RWPE1 (cell line): Measurements from ENCODE around the gene MYH14.

Source experiments
- CTCF ChIA-PET: fragments of 350-600 bp; sonication (Branson Sonifier 250); formaldehyde crosslinking; extraction: SDS; loops from one replicate; lab custom pipeline; 2021; lab: Yijun Ruan, JAX
- POLR2A ChIA-PET: fragments of 400-600 bp; formaldehyde crosslinking; extraction: SDS; loops from one replicate; lab custom pipeline; 2020; ENCODE audit warnings: antibody characterized with exemption; ENCODE audit not compliant: low non-redundant PET; lab: Yijun Ruan, JAX
- DNase-seq: peaks from one replicate; pipeline ENCODE4 v3.0.0; 2012; ENCODE audit warnings: low spot score
- H3K27ac ChIP-seq: fragments of 450-650 bp; 2 replicates; pipeline ENCODE4 v1.5.1; 2017
- CTCF ChIP-seq: fragments of 450-650 bp; conservative IDR thresholded peaks from 2 replicates; pipeline ENCODE4 v1.5.1; 2017; ENCODE audit warnings: low read depth, mild to moderate bottlenecking

The MYH14 gene

GRCh38 chr19:50204811-50205675 lies 1.6 kb downstream of the MYH14 start:
- TF ChIP-seq CTCF, result no peak

GRCh38 chr19:50205681-50206138 lies 2.3 kb downstream of the MYH14 start:
- ChIA-PET POLR2A (interaction anchor here (1.0 kb wide), 1 partner anchor 22 kb away, joined by 4 read pairs; no protein-coding TSS in a partner anchor), CTCF (interaction anchor here (0.8 kb wide), 1 partner anchor 122 kb away, joined by 4 read pairs; no protein-coding TSS in a partner anchor)
- DNase-seq, result no peak
- H3K27ac ChIP-seq, result no peak overlapping the region
- no peak for TF ChIP-seq CTCF

More at GRCh38 chr19:50204811-50205675, 1.6 kb downstream of the MYH14 start:
- CTCF ChIA-PET, result interaction anchor here (0.6 to 0.8 kb wide), 2 partner anchors 58 to 123 kb away, joined by 4 to 7 read pairs; no protein-coding TSS in a partner anchor
- POLR2A ChIA-PET, result interaction anchor here (1.0 kb wide), 1 partner anchor 22 kb away, joined by 4 read pairs; no protein-coding TSS in a partner anchor
- no peak overlapping the region for H3K27ac ChIP-seq
- DNase-seq, result peak; percentile 71

- CTCF ChIA-PET, result no interaction called here
- no peak for DNase-seq
- no peak overlapping the region for H3K27ac ChIP-seq
- TF ChIP-seq CTCF, result no peak
- POLR2A ChIA-PET, result no interaction called here
These were observed 2.8 kb downstream of the MYH14 start for GRCh38 chr19:50206191-50206590.

- ChIA-PET CTCF (no interaction called here), POLR2A (no interaction called here)
- DNase-seq, result no peak
- no peak overlapping the region for H3K27ac ChIP-seq
- no peak for TF ChIP-seq CTCF
These were observed 4.3 kb downstream of the MYH14 start for GRCh38 chr19:50207730-50208129.

- CTCF ChIA-PET, result no interaction called here
These were observed 5.7 kb downstream of the MYH14 start for GRCh38 chr19:50209131-50209530.

GRCh38 chr19:50210425-50210824 lies 7.0 kb downstream of the MYH14 start:
- TF ChIP-seq CTCF, result no peak
- POLR2A ChIA-PET, result no interaction called here
- CTCF ChIA-PET, result no interaction called here
- no peak for DNase-seq
- no peak overlapping the region for H3K27ac ChIP-seq

More at GRCh38 chr19:50209131-50209530, 5.7 kb downstream of the MYH14 start:
- POLR2A ChIA-PET, result no interaction called here
- H3K27ac ChIP-seq, result no peak overlapping the region
- TF ChIP-seq CTCF, result no peak
- no peak for DNase-seq
